Measurements from ENCODE around the gene FAM162A. TPM values are rescaled to one million over a fixed set of nuclear protein-coding genes. Genes with fewer than 3 reads are reported as not detected.

FAM162A gene
- total RNA-seq, 1 donor from 2014 or later, result 65.1 TPM

- Mint-ChIP-seq H3K27me3 (ENCODE audit: low read depth, unreplicated experiment) (no peaks in the 10 kb centered on the region), H3K9me3 (ENCODE audit: unreplicated experiment) (peaks cover 2% of the 10 kb centered on the region), H3K4me3 (ENCODE audit: unreplicated experiment) (no peak overlapping the region), H3K27ac (ENCODE audit: unreplicated experiment) (peak overlapping the region; percentile 93), H3K36me3 (ENCODE audit: low read depth, unreplicated experiment) (no peaks in the 10 kb centered on the region), H3K4me1 (ENCODE audit: low read depth, unreplicated experiment) (peaks cover 46% of the 10 kb centered on the region)
- Histone ChIP-seq H3K4me1 (ENCODE audit: insufficient read depth, low read length) (peaks cover 5% of the 10 kb centered on the region), H3K4me2 (ENCODE audit: low read length) (no peak overlapping the region), H3K27me3 (ENCODE audit: insufficient read depth, low read length) (no peaks in the 10 kb centered on the region), H2AFZ (ENCODE audit: low read depth, low read length) (no peak overlapping the region), H3K36me3 (ENCODE audit: insufficient read depth, low read length) (no peaks in the 10 kb centered on the region), H4K20me1 (ENCODE audit: insufficient read depth, low read length) (no peaks in the 10 kb centered on the region), H3K27ac (ENCODE audit: low read depth, low read length) (no peak overlapping the region), H3K79me2 (ENCODE audit: insufficient read depth, low read length) (no peaks in the 10 kb centered on the region), H3K9me3 (ENCODE audit: insufficient read depth, low read depth, low read length) (no peaks in the 10 kb centered on the region), H3K9ac (ENCODE audit: low read length) (no peak overlapping the region), H3K4me3 (ENCODE audit: insufficient read depth, low read depth, low read length) (no peak overlapping the region)
- DNase-seq (ENCODE audit: low read depth) (peak; percentile 48), FAIRE-seq (no peak)
- TF ChIP-seq EZH2 (IDR thresholded peaks at IDR 0.05; ENCODE audit: insufficient read depth, low read length) (no peak), CTCF (IDR thresholded peaks at IDR 0.05; ENCODE audit: insufficient read depth, low read depth, low read length) (peak; percentile 85)
These were observed 9.2 kb downstream of the FAM162A start for GRCh38 chr3:122392868-122393844.

- Mint-ChIP-seq H3K27me3 (ENCODE audit: low read depth, unreplicated experiment) (no peaks in the 10 kb centered on the region), H3K27ac (ENCODE audit: unreplicated experiment) (peak overlapping the region; percentile 93), H3K36me3 (ENCODE audit: low read depth, unreplicated experiment) (no peaks in the 10 kb centered on the region), H3K9me3 (ENCODE audit: unreplicated experiment) (peaks cover 2% of the 10 kb centered on the region), H3K4me3 (ENCODE audit: unreplicated experiment) (no peak overlapping the region), H3K4me1 (ENCODE audit: low read depth, unreplicated experiment) (peaks cover 44% of the 10 kb centered on the region)
- H3K27ac ChIP-seq (ENCODE audit: low read depth, low read length), result no peak overlapping the region
- H3K4me3 ChIP-seq (ENCODE audit: insufficient read depth, low read depth, low read length), result no peak overlapping the region
- H3K36me3 ChIP-seq (ENCODE audit: insufficient read depth, low read length), result no peaks in the 10 kb centered on the region
- no peak overlapping the region for H3K9ac ChIP-seq (ENCODE audit: low read length)
- no peak for TF ChIP-seq CTCF (IDR thresholded peaks at IDR 0.05; ENCODE audit: insufficient read depth, low read depth, low read length)
- TF ChIP-seq EZH2 (IDR thresholded peaks at IDR 0.05; ENCODE audit: insufficient read depth, low read length), result no peak
- no peaks in the 10 kb centered on the region for H3K79me2 ChIP-seq (ENCODE audit: insufficient read depth, low read length)
- FAIRE-seq (no peak), DNase-seq (ENCODE audit: low read depth) (no peak)
- peaks cover 5% of the 10 kb centered on the region for H3K4me1 ChIP-seq (ENCODE audit: insufficient read depth, low read length)
- no peak overlapping the region for H3K4me2 ChIP-seq (ENCODE audit: low read length)
- no peaks in the 10 kb centered on the region for H3K9me3 ChIP-seq (ENCODE audit: insufficient read depth, low read depth, low read length)
- H3K27me3 ChIP-seq (ENCODE audit: insufficient read depth, low read length), result no peaks in the 10 kb centered on the region
- H4K20me1 ChIP-seq (ENCODE audit: insufficient read depth, low read length), result no peaks in the 10 kb centered on the region
- no peak overlapping the region for H2AFZ ChIP-seq (ENCODE audit: low read depth, low read length)
These were observed 10.2 kb downstream of the FAM162A start for GRCh38 chr3:122394173-122394572.

GRCh38 chr3:122395582-122395981, 11.6 kb downstream of the FAM162A start:
- FAIRE-seq (no peak), DNase-seq (ENCODE audit: low read depth) (no peak)
- Mint-ChIP-seq H3K9me3 (ENCODE audit: unreplicated experiment) (peaks cover 2% of the 10 kb centered on the region), H3K27me3 (ENCODE audit: low read depth, unreplicated experiment) (no peaks in the 10 kb centered on the region), H3K27ac (ENCODE audit: unreplicated experiment) (peak overlapping the region; percentile 19), H3K36me3 (ENCODE audit: low read depth, unreplicated experiment) (no peaks in the 10 kb centered on the region), H3K4me1 (ENCODE audit: low read depth, unreplicated experiment) (peaks cover 44% of the 10 kb centered on the region), H3K4me3 (ENCODE audit: unreplicated experiment) (no peak overlapping the region)
- H3K27me3 ChIP-seq (ENCODE audit: insufficient read depth, low read length), result no peaks in the 10 kb centered on the region
- H3K9ac ChIP-seq (ENCODE audit: low read length), result no peak overlapping the region
- H3K4me2 ChIP-seq (ENCODE audit: low read length), result no peak overlapping the region
- no peaks in the 10 kb centered on the region for H3K9me3 ChIP-seq (ENCODE audit: insufficient read depth, low read depth, low read length)
- H3K4me1 ChIP-seq (ENCODE audit: insufficient read depth, low read length), result peaks cover 5% of the 10 kb centered on the region
- no peaks in the 10 kb centered on the region for H4K20me1 ChIP-seq (ENCODE audit: insufficient read depth, low read length)
- no peaks in the 10 kb centered on the region for H3K36me3 ChIP-seq (ENCODE audit: insufficient read depth, low read length)
- H3K79me2 ChIP-seq (ENCODE audit: insufficient read depth, low read length), result no peaks in the 10 kb centered on the region
- H3K4me3 ChIP-seq (ENCODE audit: insufficient read depth, low read depth, low read length), result no peak overlapping the region
- H3K27ac ChIP-seq (ENCODE audit: low read depth, low read length), result no peak overlapping the region
- TF ChIP-seq CTCF (IDR thresholded peaks at IDR 0.05; ENCODE audit: insufficient read depth, low read depth, low read length) (no peak), EZH2 (IDR thresholded peaks at IDR 0.05; ENCODE audit: insufficient read depth, low read length) (no peak)
- no peak overlapping the region for H2AFZ ChIP-seq (ENCODE audit: low read depth, low read length)

Measured in astrocyte (in vitro differentiated cells and primary cell).